ENCODE measurements around the gene TTLL5. TPM values are rescaled to one million over a fixed set of nuclear protein-coding genes. Genes with fewer than 3 reads are reported as not detected.

Gene TTLL5
- polyA plus RNA-seq, 2 of the 4 experiments (the other 2 are of a cell fraction), result 18.8 to 23.7 TPM

GRCh38 chr14:75917322-75917945, 256.4 kb downstream of the TTLL5 start:
- no peak for FAIRE-seq
- Histone ChIP-seq H3K4me1 (no peaks in the 10 kb centered on the region), H3K4me3 (no peak overlapping the region), H3K4me2 (no peak overlapping the region), H3K27ac (no peak overlapping the region), H3K9me3 (no peaks in the 10 kb centered on the region)
- POLR2A ChIA-PET, result no interaction called here
- 89% methylated on average over 10 of the region's 10 CpGs for WGBS (ENCODE audit: missing lambda C conversion rate)
- CTCF ChIA-PET, result interaction anchor here (1.0 to 5.0 kb wide), 4 partner anchors 9 to 206 kb away, joined by 4 to 28 read pairs (median 6); partner anchors contain the start of gene TGFB3
- ATAC-seq, result no peak
- no peak for DNase-seq (ENCODE audit: low read depth in 1 of 2, low spot score in 1 of 2)
- TF ChIP-seq SREBF2 (IDR thresholded peaks at IDR 0.05) (no peak), MAFK (IDR thresholded peaks at IDR 0.05; ENCODE audit: partially characterized antibody) (no peak), PBX3 (IDR thresholded peaks at IDR 0.05) (no peak), RARB (CRISPR knock-in tag; IDR thresholded peaks at IDR 0.05) (no peak), CTCF (IDR thresholded peaks at IDR 0.05) (no peak), NPAS2 (CRISPR knock-in tag; IDR thresholded peaks at IDR 0.05; ENCODE audit: borderline replicate concordance) (no peak), PHF8 (IDR thresholded peaks at IDR 0.05; ENCODE audit: borderline replicate concordance, low read depth) (no peak), ESRRA (IDR thresholded peaks at IDR 0.05; ENCODE audit: borderline replicate concordance, low read length) (no peak), HOXB13 (CRISPR knock-in tag; IDR thresholded peaks at IDR 0.05; ENCODE audit: low read depth) (no peak), RNF2 (IDR thresholded peaks at IDR 0.05; ENCODE audit: borderline replicate concordance, low read depth) (no peak), ELK1 (IDR thresholded peaks at IDR 0.05; ENCODE audit: low read depth, low read length) (no peak), ATOH8 (CRISPR knock-in tag; IDR thresholded peaks at IDR 0.05; ENCODE audit: low read depth) (no peak)

GRCh38 chr14:75917946-75918335, 256.9 kb downstream of the TTLL5 start:
- no peak for TF ChIP-seq MAFK (IDR thresholded peaks at IDR 0.05; ENCODE audit: partially characterized antibody)
- no peak for TF ChIP-seq ESRRA (IDR thresholded peaks at IDR 0.05; ENCODE audit: borderline replicate concordance, low read length)
- no peak for TF ChIP-seq MYC (IDR thresholded peaks at IDR 0.05; ENCODE audit: borderline replicate concordance, low read length)
- no peak for TF ChIP-seq EHF (CRISPR knock-in tag; IDR thresholded peaks at IDR 0.05)
- no peak for TF ChIP-seq RARB (CRISPR knock-in tag; IDR thresholded peaks at IDR 0.05)
- TF ChIP-seq NFE2L2 (conservative IDR thresholded peaks at IDR 0.05; ENCODE audit: low read length), result no peak
- TF ChIP-seq EP300 (IDR thresholded peaks at IDR 0.05), result no peak
- TF ChIP-seq GATA3 (IDR thresholded peaks at IDR 0.05; ENCODE audit: borderline replicate concordance), result no peak
- no peak for TF ChIP-seq ZFP36 (IDR thresholded peaks at IDR 0.05; ENCODE audit: borderline replicate concordance, partially characterized antibody)
- TF ChIP-seq NR3C1 (IDR thresholded peaks at IDR 0.05), result no peak
- TF ChIP-seq POLR2A (IDR thresholded peaks at IDR 0.05; ENCODE audit: low read length), result no peak
- no peak for TF ChIP-seq JUN (IDR thresholded peaks at IDR 0.05)
- TF ChIP-seq TP53 (CRISPR knock-in tag; IDR thresholded peaks at IDR 0.05), result no peak
- TF ChIP-seq RCOR1 (IDR thresholded peaks at IDR 0.05; ENCODE audit: low read depth, low read length), result no peak
- no peak for TF ChIP-seq BHLHE40 (IDR thresholded peaks at IDR 0.05; ENCODE audit: low read depth, low read length)
- no peak for TF ChIP-seq NPAS2 (CRISPR knock-in tag; IDR thresholded peaks at IDR 0.05; ENCODE audit: borderline replicate concordance)
- POLR2A ChIA-PET, result no interaction called here
- H3K4me3 ChIP-seq, result no peak overlapping the region
- H3K4me1 ChIP-seq, result no peaks in the 10 kb centered on the region
- CTCF ChIA-PET, result interaction anchor here (1.3 to 5.0 kb wide), 3 partner anchors 11 to 207 kb away, joined by 4 to 28 read pairs (median 8); partner anchors contain the start of gene TGFB3
- no peak for ATAC-seq
- H3K4me2 ChIP-seq, result no peak overlapping the region
- FAIRE-seq, result no peak
- DNase-seq (ENCODE audit: low read depth in 1 of 2, low spot score in 1 of 2), result no peak
- no peak overlapping the region for H3K27ac ChIP-seq
- H3K9me3 ChIP-seq, result no peaks in the 10 kb centered on the region
- WGBS (ENCODE audit: missing lambda C conversion rate), result 70% methylated on average over 1 of the region's 1 CpG

All from A549 (cell line).